T-cell (primary cell): Measurements from ENCODE around the gene DTX3. TPM values are rescaled to one million over a fixed set of nuclear protein-coding genes. Genes with fewer than 3 reads are reported as not detected.

Experiments used
- ATAC-seq, 4 experiments: fragments of 200-7000 bp in 3 of 4; fragments of 150-1000 bp in 1 of 4; cut with Tn5 transposase; replicated peaks in 1 of 4; 1 replicate in 3 of 4; 2 replicates in 1 of 4; pipeline ENCODE4 v1.10.0; 2021; ENCODE audit warnings: moderate library complexity in 3 of 4, mild to moderate bottlenecking in 2 of 4, moderate number of reproducible peaks in 1 of 4
- CTCF ChIA-PET, 2 donors: fragments of 300-600 bp; sonication (Branson Sonifier 250); formaldehyde crosslinking; loops; one replicate each; lab custom pipeline; 2022; ENCODE audit warnings: antibody characterized with exemption in 2 of 2; lab: Charles Lee
- POLR2A ChIA-PET, 2 donors: fragments of 300-600 bp; sonication (Branson Sonifier 250); formaldehyde crosslinking; loops; one replicate each; lab custom pipeline; 2022; ENCODE audit warnings: antibody characterized with exemption in 2 of 2; lab: Charles Lee
- DNase-seq, 35 experiments: peaks; one replicate each; pipeline versions ENCODE4 v3.0.0 to v3.0.0-alpha.2; 2013 to 2023
- H3K27ac ChIP-seq: one replicate; pipeline ENCODE4 v1.5.1; 2013; ENCODE audit warnings: low read length
- H3K27me3 ChIP-seq, 2 experiments: replicated peaks in 1 of 2; 1 replicate in 1 of 2; 2 replicates in 1 of 2; pipeline versions ENCODE4 v1.6.1 to v1.7.0; 2013; ENCODE audit warnings: low read length in 1 of 2, mixed read lengths in 1 of 2; ENCODE audit not compliant: control insufficient read depth in 2 of 2, insufficient read depth in 2 of 2; ENCODE audit errors: extremely low read depth in 1 of 2
- H3K36me3 ChIP-seq, 2 donors: 1 replicate in 1 of 2; 2 replicates in 1 of 2; pipeline versions ENCODE4 v1.6.1 to v1.7.0; 2013; ENCODE audit warnings: low read length in 1 of 2; ENCODE audit not compliant: control insufficient read depth in 2 of 2, insufficient read depth in 1 of 2; ENCODE audit errors: extremely low read depth in 1 of 2
- H3K4me1 ChIP-seq, 2 experiments: 1 replicate in 1 of 2; 2 replicates in 1 of 2; pipeline versions ENCODE4 v1.6.1 to v1.7.0; 2013; ENCODE audit warnings: low read length in 2 of 2, mixed read lengths in 1 of 2; ENCODE audit not compliant: insufficient read depth in 2 of 2, control insufficient read depth in 1 of 2; ENCODE audit errors: extremely low read depth in 1 of 2
- H3K4me3 ChIP-seq, 2 donors: 1 replicate in 1 of 2; 2 replicates in 1 of 2; pipeline versions ENCODE4 v1.5.1 to v1.7.0; 2013; ENCODE audit warnings: mild to moderate bottlenecking in 2 of 2, low read length in 1 of 2, moderate library complexity in 1 of 2; ENCODE audit not compliant: control insufficient read depth in 1 of 2; ENCODE audit errors: extremely low read depth in 1 of 2
- H3K9me3 ChIP-seq: 2 replicates; pipeline ENCODE4 v1.7.0; 2013
- H3K27ac Mint-ChIP-seq, 2 donors: one replicate each; pipeline ENCODE4 v1.8.0; 2020 to 2021; ENCODE audit warnings: mild to moderate bottlenecking in 2 of 2, mixed read lengths in 2 of 2
- H3K27me3 Mint-ChIP-seq, 2 donors: one replicate each; pipeline ENCODE4 v1.8.0; 2021 to 2022; ENCODE audit warnings: mixed read lengths in 2 of 2
- H3K36me3 Mint-ChIP-seq: one replicate; pipeline ENCODE4 v1.8.0; 2021; ENCODE audit warnings: mixed read lengths
- H3K4me1 Mint-ChIP-seq, 3 donors: one replicate each; pipeline ENCODE4 v1.8.0; 2020 to 2022; ENCODE audit warnings: mixed read lengths in 3 of 3, mild to moderate bottlenecking in 1 of 3
- H3K4me3 Mint-ChIP-seq, 3 donors: one replicate each; pipeline ENCODE4 v1.8.0; 2020 to 2022; ENCODE audit warnings: mild to moderate bottlenecking in 3 of 3, mixed read lengths in 3 of 3, moderate library complexity in 3 of 3
- H3K9me3 Mint-ChIP-seq, 3 donors: one replicate each; pipeline ENCODE4 v1.8.0; 2020 to 2022; ENCODE audit warnings: mixed read lengths in 3 of 3
- WGBS: methylation state at CpG from one replicate; pipeline ENCODE4 v1.1.5; 2013; ENCODE audit warnings: missing lambda C conversion rate; ENCODE audit not compliant: insufficient coverage; 5-methylcytosine and 5-hydroxymethylcytosine counted together
- total RNA-seq, 35 experiments: library from RNA in 6 of 35; stranded (reverse) in 6 of 35; fragments of 120-200 nt in 1 of 35; gene quantifications; one replicate each; pipeline versions ENCODE4 v1.2.1 to v1.2.4 and lab custom pipeline; 2013 to 2026

The DTX3 gene
- total RNA-seq, 5 donors from 2014 or later (not counting 1 experiment from before 2014, with no cell fraction given): 27.1 to 37.2 (median 30.4) TPM

DNA sequence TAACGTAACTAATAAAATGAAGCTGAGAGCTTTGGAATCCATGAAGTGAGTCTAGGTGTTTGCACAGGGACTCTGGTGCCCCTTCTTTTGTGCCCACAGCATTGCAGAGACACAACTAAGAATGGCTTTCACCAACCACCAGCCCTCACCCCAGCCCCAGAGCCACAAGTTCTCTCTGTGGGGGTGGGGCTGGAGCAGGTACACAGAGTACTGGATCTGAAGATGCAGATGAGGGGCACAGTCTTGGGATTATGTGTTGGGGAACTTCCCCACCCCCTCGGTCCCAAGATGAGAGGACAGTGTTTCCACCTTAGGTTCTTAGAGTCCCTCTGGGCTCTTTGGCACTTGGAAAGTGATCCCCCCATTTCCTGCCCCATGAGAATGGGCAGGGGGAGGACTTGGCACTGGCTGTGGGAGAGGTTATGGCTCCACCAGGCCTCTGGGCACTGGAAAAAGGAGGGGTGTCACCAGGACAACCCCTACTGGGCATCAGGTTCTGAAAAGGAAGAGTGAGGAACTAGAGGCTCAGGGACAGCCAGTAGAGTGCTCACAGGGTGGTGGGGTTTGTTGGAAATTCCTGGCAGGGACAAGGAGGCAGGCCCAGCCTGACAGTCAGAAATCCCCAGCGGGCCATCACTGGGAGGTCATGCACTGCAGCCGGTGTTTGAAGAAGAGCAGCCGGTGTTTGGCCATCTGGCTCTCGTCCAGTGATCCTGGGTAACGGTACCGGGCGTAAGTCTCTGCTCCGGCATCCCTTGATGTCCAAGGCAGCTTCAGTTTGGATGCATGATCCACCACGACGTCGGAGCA is 21.7 kb downstream of the DTX3 start:
- Histone ChIP-seq H3K27me3 (peaks cover 15 to 94% of the 10 kb centered on the region in 2 experiments), H3K4me1 (peaks cover 3 to 18% of the 10 kb centered on the region in 2 experiments), H3K9me3 (no peaks in the 10 kb centered on the region), H3K27ac (no peak overlapping the region), H3K4me3 (no peak overlapping the region), H3K36me3 (no peaks in the 10 kb centered on the region)
- peaks cover 18 to 23% (median 19%) of the 10 kb centered on the region in 3 donors for H3K4me1 Mint-ChIP-seq
- no peaks in the 10 kb centered on the region for H3K36me3 Mint-ChIP-seq
- ChIA-PET CTCF (interaction anchor here (0.6 to 1.6 kb wide), 2 partner anchors 34 to 41 kb away, joined by 3 to 5 read pairs; no protein-coding TSS in a partner anchor), POLR2A (no interaction called here)
- no peaks in the 10 kb centered on the region for H3K9me3 Mint-ChIP-seq
- H3K27ac Mint-ChIP-seq: no peak overlapping the region
- ATAC-seq (no peak), DNase-seq (no peak)
- H3K4me3 Mint-ChIP-seq: peak overlapping the region in 1 of 3 donors; percentile 56
- 34% methylated on average over 4 of the region's 13 CpGs for WGBS
- peaks cover 81 to 93% of the 10 kb centered on the region in 2 donors for H3K27me3 Mint-ChIP-seq

DNA sequence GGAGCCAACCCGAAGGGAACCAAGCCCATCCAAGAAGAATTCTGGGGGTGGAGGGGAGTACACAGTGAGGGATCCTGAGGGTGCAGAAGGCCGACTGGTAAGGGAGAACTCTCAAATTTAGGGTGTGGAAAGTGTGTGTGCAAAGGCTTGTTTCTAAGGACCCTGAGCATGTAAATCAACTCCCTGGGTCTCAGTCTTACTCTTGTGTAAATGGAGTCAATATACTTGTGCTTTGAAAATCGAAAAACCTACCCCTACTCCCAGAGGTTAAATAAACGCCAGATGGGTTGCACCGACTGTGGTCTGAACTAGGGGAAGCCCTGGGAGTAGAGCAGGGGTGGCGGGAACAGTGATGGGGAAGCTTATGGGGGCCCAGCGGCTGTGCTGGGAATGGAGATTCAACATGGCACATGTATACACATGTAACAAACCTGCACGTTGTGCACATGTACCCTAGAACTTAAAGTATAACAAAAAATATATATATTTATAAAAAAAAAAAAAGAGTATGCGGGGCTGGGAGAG is 22.4 kb downstream of the DTX3 start:
- Mint-ChIP-seq H3K9me3 (no peaks in the 10 kb centered on the region), H3K27ac (no peak overlapping the region), H3K4me3 (peak overlapping the region in 1 of 3 donors; percentile 56), H3K27me3 (peaks cover 76 to 91% of the 10 kb centered on the region in 2 donors), H3K4me1 (peaks cover 11 to 19% (median 13%) of the 10 kb centered on the region in 3 donors), H3K36me3 (no peaks in the 10 kb centered on the region)
- Histone ChIP-seq H3K4me3 (peak overlapping the region in 1 of 2 donors; percentile 33), H3K36me3 (no peaks in the 10 kb centered on the region), H3K27me3 (peaks cover 15 to 94% of the 10 kb centered on the region in 2 experiments), H3K9me3 (no peaks in the 10 kb centered on the region), H3K4me1 (peaks cover 0 to 16% of the 10 kb centered on the region in 2 experiments), H3K27ac (no peak overlapping the region)
- CTCF ChIA-PET: interaction anchor here in 1 of 2 donors (0.8 to 1.2 kb wide), 3 partner anchors 43 to 168 kb away, joined by 3 to 4 read pairs (median 4); no protein-coding TSS in a partner anchor
- WGBS: 33% methylated on average over 1 of the region's 9 CpGs
- POLR2A ChIA-PET: no interaction called here
- ATAC-seq (peak in 1 of 4 experiments; percentile 4), DNase-seq (no peak)

DNA sequence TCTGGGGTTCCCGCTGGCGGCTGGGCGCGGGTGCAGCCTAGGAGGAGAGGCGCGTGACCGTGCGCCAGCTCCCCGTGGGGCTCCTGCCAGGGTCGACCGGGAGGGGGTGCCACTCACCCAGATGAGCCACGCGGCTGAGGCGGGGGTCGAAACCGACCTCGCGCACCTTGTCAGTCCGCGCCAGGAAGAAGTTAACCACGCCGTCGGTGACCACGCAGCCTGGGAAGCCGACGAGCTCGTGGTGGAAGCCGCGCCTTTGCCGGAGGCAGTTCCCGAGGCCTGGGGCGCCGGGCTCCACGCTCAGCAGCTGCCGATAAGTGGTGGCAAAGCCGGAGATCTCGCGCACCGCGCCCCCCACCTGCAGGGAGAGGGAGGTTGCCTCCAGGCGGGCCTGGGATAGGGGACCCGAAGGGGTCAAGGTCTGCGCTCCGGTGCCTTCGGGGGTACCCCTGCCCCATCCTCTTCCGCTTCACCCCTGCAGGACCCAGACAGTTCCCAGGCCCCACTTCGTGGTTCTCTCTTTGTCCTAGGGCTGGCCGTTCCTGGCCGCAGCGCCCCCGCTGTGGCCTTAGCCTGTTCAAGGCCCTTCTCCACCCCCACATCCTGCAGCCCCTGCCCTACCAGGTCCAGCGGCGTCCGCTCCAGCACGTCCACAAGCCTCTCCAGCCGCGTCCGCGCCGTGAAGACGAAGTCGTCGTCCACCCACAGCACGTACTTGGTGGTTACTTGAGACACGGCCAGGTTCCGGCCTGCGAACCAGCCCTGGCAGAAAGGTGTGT is 23.1 kb downstream of the DTX3 start:
- Histone ChIP-seq H3K36me3 (no peaks in the 10 kb centered on the region), H3K4me1 (peaks cover 0 to 22% of the 10 kb centered on the region in 2 experiments), H3K27ac (no peak overlapping the region), H3K9me3 (no peaks in the 10 kb centered on the region), H3K4me3 (peak overlapping the region; percentile 12 to 33), H3K27me3 (peaks cover 15 to 94% of the 10 kb centered on the region in 2 experiments)
- ChIA-PET POLR2A (interaction anchor here in 1 of 2 donors (0.6 kb wide), 1 partner anchor 95 kb away, joined by 3 read pairs; no protein-coding TSS in a partner anchor), CTCF (interaction anchor here (0.6 to 1.2 kb wide), 4 partner anchors 44 to 251 kb away, joined by 3 to 4 read pairs (median 4); no protein-coding TSS in a partner anchor)
- WGBS: 4% methylated on average over 51 of the region's 67 CpGs
- ATAC-seq: peak; percentile 44 to 71 (median 46)
- Mint-ChIP-seq H3K27me3 (peaks cover 73 to 86% of the 10 kb centered on the region in 2 donors), H3K4me3 (peak overlapping the region in 1 of 3 donors; percentile 56), H3K4me1 (peaks cover 9 to 18% (median 12%) of the 10 kb centered on the region in 3 donors), H3K9me3 (no peaks in the 10 kb centered on the region), H3K27ac (no peak overlapping the region), H3K36me3 (no peaks in the 10 kb centered on the region)
- DNase-seq: peak in 6 of 35 experiments; percentile 21 to 35 (median 28)

DNA sequence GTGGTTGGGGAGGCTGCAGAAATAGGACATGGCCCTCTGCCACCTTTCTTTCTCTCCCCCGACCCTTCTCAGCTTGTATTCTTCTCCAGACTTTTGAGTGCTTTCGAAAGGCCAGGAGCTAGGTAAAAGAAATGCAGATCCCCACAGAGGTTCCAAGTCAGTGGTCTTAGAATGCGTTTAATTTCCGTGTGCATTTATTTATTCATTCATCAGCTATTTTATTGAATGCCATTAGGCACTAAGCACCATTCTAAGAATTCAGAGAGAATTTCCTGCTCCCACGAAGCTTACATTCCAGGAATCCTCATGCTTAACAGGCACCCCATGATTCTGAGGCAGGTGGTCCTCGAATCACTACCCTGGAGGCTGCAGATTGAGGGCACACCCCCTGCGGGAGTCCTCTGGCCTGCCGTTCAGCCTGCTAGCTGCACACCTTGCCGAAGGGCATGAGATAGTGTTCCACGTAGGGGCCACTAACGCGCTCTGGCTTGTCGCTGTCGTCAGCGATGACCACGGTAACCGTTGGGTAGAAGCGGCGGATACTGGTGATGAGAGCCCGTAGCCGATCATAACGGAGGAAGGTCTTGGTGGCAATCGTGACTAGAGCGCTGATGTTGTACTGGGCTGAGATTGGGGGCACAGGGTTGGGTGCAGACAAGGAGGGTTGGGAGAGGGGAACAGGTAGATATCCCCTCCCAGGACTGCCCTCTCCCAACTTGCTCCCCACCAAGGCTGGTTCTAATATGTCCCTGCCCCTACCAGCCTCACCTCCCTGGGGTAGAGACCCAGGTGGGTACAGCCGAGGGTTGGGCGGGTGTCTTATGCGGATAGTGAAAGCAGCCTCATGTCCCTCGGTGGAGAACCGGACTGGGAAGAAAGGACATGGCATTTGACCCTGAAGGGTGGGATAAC is 23.9 kb downstream of the DTX3 start:
- H3K27me3 Mint-ChIP-seq: peaks cover 66 to 83% of the 10 kb centered on the region in 2 donors
- Histone ChIP-seq H3K36me3 (no peaks in the 10 kb centered on the region), H3K4me1 (peaks cover 0 to 28% of the 10 kb centered on the region in 2 experiments), H3K27ac (no peak overlapping the region), H3K9me3 (no peaks in the 10 kb centered on the region), H3K27me3 (peaks cover 15 to 94% of the 10 kb centered on the region in 2 experiments), H3K4me3 (no peak overlapping the region)
- peak in 1 of 35 experiments; percentile 0 for DNase-seq
- no peaks in the 10 kb centered on the region for H3K9me3 Mint-ChIP-seq
- 43% methylated on average over 21 of the region's 29 CpGs for WGBS
- H3K27ac Mint-ChIP-seq: no peak overlapping the region
- H3K4me1 Mint-ChIP-seq: peaks cover 9 to 23% (median 17%) of the 10 kb centered on the region in 3 donors
- H3K36me3 Mint-ChIP-seq: no peaks in the 10 kb centered on the region
- ATAC-seq: no peak
- H3K4me3 Mint-ChIP-seq: peak overlapping the region in 1 of 3 donors; percentile 56
- POLR2A ChIA-PET: no interaction called here
- CTCF ChIA-PET: interaction anchor here (0.6 to 1.2 kb wide), 3 partner anchors 106 to 252 kb away, joined by 3 to 4 read pairs (median 3); no protein-coding TSS in a partner anchor

DNA sequence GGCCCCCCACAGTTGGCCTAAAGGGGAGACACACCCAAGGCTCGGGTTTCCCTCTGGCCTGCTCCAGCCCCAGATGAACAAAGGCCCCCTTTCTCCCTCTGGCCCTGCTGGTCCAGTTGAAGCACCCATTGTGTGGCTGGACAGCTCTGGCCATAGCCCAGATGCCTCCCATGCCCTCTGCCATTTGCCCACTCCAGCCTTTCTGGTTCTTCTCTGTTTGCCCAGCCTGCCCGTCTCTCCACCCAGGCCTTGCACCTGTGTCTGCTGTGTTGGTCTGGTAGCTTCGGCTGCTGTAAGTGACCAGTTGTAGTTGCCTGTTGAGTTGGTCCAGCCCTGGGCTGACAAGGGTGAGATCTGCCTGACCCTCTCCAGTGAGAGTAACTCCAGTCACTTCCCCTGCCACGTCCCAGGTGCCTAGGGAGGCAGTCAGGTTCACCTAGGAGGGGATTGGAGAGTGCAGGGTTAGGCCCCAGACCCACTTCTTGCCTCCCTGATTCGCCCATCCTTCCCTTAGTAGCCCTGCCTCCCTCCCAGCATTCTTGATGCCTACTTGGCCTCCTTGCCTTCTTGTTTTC is 25.4 kb downstream of the DTX3 start:
- H3K4me3 Mint-ChIP-seq: no peak overlapping the region
- H3K4me1 Mint-ChIP-seq: peaks cover 9 to 23% (median 17%) of the 10 kb centered on the region in 3 donors
- ChIA-PET POLR2A (no interaction called here), CTCF (interaction anchor here (0.6 to 1.4 kb wide), 2 partner anchors 131 to 171 kb away, joined by 3 to 4 read pairs; no protein-coding TSS in a partner anchor)
- 77% methylated on average over 3 of the region's 5 CpGs for WGBS
- peaks cover 53 to 78% of the 10 kb centered on the region in 2 donors for H3K27me3 Mint-ChIP-seq
- Histone ChIP-seq H3K27me3 (peaks cover 15 to 86% of the 10 kb centered on the region in 2 experiments), H3K27ac (no peak overlapping the region), H3K9me3 (no peaks in the 10 kb centered on the region), H3K4me1 (peaks cover 0 to 28% of the 10 kb centered on the region in 2 experiments), H3K36me3 (no peaks in the 10 kb centered on the region), H3K4me3 (no peak overlapping the region)
- ATAC-seq: no peak
- H3K27ac Mint-ChIP-seq: no peak overlapping the region
- peak in 1 of 35 experiments; percentile 2 for DNase-seq
- H3K9me3 Mint-ChIP-seq: no peaks in the 10 kb centered on the region
- no peaks in the 10 kb centered on the region for H3K36me3 Mint-ChIP-seq
